GM23338 (cell line): Measurements from ENCODE around the gene GATAD2A. TPM values are rescaled to one million over a fixed set of nuclear protein-coding genes. Genes with fewer than 3 reads are reported as not detected.
A peak's percentile ranks its signal among the peaks of the same experiment; 100 is the strongest.

Experiments
- ATAC-seq: fragments of 200-7000 bp; cut with Tn5 transposase; 3 replicates; pipeline ENCODE4 v1.9.1; 2020
- DNase-seq: peaks from one replicate; pipeline ENCODE4 v3.0.0-alpha.2; 2015; ENCODE audit warnings: low spot score
- H2AFZ ChIP-seq: fragments of 200-600 bp; sonication (generic); 2 replicates; pipeline ENCODE4 v1.8.0; 2016; ENCODE audit warnings: antibody characterized with exemption, mild to moderate bottlenecking, moderate library complexity
- H3F3A ChIP-seq: fragments of 200-600 bp; sonication (generic); replicated peaks from 2 replicates; pipeline ENCODE4 v1.8.0; 2017; ENCODE audit warnings: antibody characterized with exemption, mixed run types, low read depth
- H3K27ac ChIP-seq: fragments of 200-600 bp; sonication (generic); 2 replicates; pipeline ENCODE4 v1.6.1; 2016; ENCODE audit warnings: low read depth
- H3K27me3 ChIP-seq: fragments of 200-600 bp; sonication (generic); 2 replicates; pipeline ENCODE4 v1.8.0; 2016; ENCODE audit warnings: mild to moderate bottlenecking, mixed run types, moderate library complexity; ENCODE audit not compliant: insufficient read depth
- H3K36me3 ChIP-seq: fragments of 200-600 bp; sonication (generic); 2 replicates; pipeline ENCODE4 v1.8.0; 2016; ENCODE audit warnings: mild to moderate bottlenecking; ENCODE audit not compliant: insufficient read depth
- H3K4me1 ChIP-seq: fragments of 200-600 bp; sonication (generic); 2 replicates; pipeline ENCODE4 v1.8.0; 2016; ENCODE audit warnings: mild to moderate bottlenecking, moderate library complexity; ENCODE audit not compliant: insufficient read depth
- H3K4me2 ChIP-seq: fragments of 200-600 bp; sonication (generic); 2 replicates; pipeline ENCODE4 v1.7.1; 2017; ENCODE audit warnings: mixed run types
- H3K4me3 ChIP-seq: fragments of 200-600 bp; sonication (generic); 2 replicates; pipeline ENCODE4 v1.6.1; 2016; ENCODE audit warnings: mixed run types
- H3K79me2 ChIP-seq: fragments of 200-600 bp; sonication (generic); replicated peaks from 2 replicates; pipeline ENCODE4 v1.8.0; 2017; ENCODE audit warnings: mild to moderate bottlenecking; ENCODE audit not compliant: insufficient read depth
- H3K9me2 ChIP-seq: fragments of 200-600 bp; sonication (generic); 2 replicates; pipeline ENCODE4 v1.8.0; 2017; ENCODE audit not compliant: insufficient read depth
- H4K20me1 ChIP-seq: fragments of 200-600 bp; sonication (generic); replicated peaks from 2 replicates; pipeline ENCODE4 v1.8.0; 2017; ENCODE audit warnings: mild to moderate bottlenecking; ENCODE audit not compliant: insufficient read depth
- H3K27ac Mint-ChIP-seq: 2 replicates; pipeline ENCODE4 v1.8.0; 2020; ENCODE audit warnings: inconsistent platforms, mild to moderate bottlenecking, moderate library complexity, mixed read lengths
- H3K27me3 Mint-ChIP-seq: 3 replicates; pipeline ENCODE4 v1.8.0; 2022; ENCODE audit warnings: low read depth, mild to moderate bottlenecking, moderate library complexity, mixed read lengths, inconsistent platforms; ENCODE audit not compliant: insufficient read depth, poor library complexity
- H3K36me3 Mint-ChIP-seq: 3 replicates; pipeline ENCODE4 v1.8.0; 2021; ENCODE audit warnings: low read depth, mild to moderate bottlenecking, inconsistent platforms, moderate library complexity, mixed read lengths
- H3K4me1 Mint-ChIP-seq: 3 replicates; pipeline ENCODE4 v1.8.0; 2020; ENCODE audit warnings: mild to moderate bottlenecking, inconsistent platforms, mixed read lengths
- H3K4me3 Mint-ChIP-seq: 3 replicates; pipeline ENCODE4 v1.8.0; 2021; ENCODE audit warnings: moderate library complexity, mild to moderate bottlenecking, inconsistent platforms, mixed read lengths
- H3K9me3 Mint-ChIP-seq: 3 replicates; pipeline ENCODE4 v1.8.0; 2020; ENCODE audit warnings: moderate library complexity, mild to moderate bottlenecking, inconsistent platforms, mixed read lengths
- CREB1 ChIP-seq: fragments of 250-450 bp; sonication (Bioruptor Pico); IDR thresholded peaks from 2 replicates; pipeline ENCODE4 v1.5.0; 2020; ENCODE audit warnings: low read depth, mild to moderate bottlenecking, moderate library complexity
- EZH2 ChIP-seq: fragments of 200-600 bp; sonication (generic); IDR thresholded peaks from one replicate; pipeline ENCODE4 v1.8.0; 2017; ENCODE audit warnings: antibody characterized with exemption, mild to moderate bottlenecking, low read depth; ENCODE audit not compliant: unreplicated experiment
- JUNB ChIP-seq: IDR thresholded peaks from one replicate; pipeline ENCODE4 v1.6.1; 2016; ENCODE audit warnings: antibody characterized with exemption; ENCODE audit not compliant: unreplicated experiment
- NANOG ChIP-seq: IDR thresholded peaks from 2 replicates; pipeline ENCODE4 v1.6.1; 2016; ENCODE audit warnings: antibody characterized with exemption, borderline replicate concordance
- POLR2AphosphoS5 ChIP-seq: IDR thresholded peaks from 2 replicates; pipeline ENCODE4 v1.6.1; 2016; ENCODE audit warnings: antibody characterized with exemption, low read depth
- STAT1 ChIP-seq: IDR thresholded peaks from one replicate; pipeline ENCODE4 v1.6.1; 2016; ENCODE audit warnings: antibody characterized with exemption; ENCODE audit not compliant: unreplicated experiment
- ZNF114 ChIP-seq: fragments of 250-450 bp; sonication (Bioruptor Pico); IDR thresholded peaks from 2 replicates; pipeline ENCODE4 v1.5.0; 2020; ENCODE audit warnings: mild to moderate bottlenecking, moderate library complexity
- polyA plus RNA-seq: library from polyadenylated mRNA; unstranded; fragments of >200 nt; fragmentation: Nextera tagmentation; extraction: Ambion mirVana; gene quantifications from 2 replicates; pipeline ENCODE4 v1.2.1, GENCODE V29; 2016
- total RNA-seq: library from RNA; depleted of rRNA; stranded (reverse); fragments of >200 nt; shearing (Covaris generic); gene quantifications from 2 replicates; pipeline ENCODE4 v1.2.3, GENCODE V29; 2014
- TF ChIP-seq, protein P1 (sequence below): IDR thresholded peaks from one replicate; pipeline ENCODE4 v1.6.1; 2018; ENCODE audit warnings: antibody characterized with exemption; ENCODE audit not compliant: unreplicated experiment
- TF ChIP-seq, protein P2 (sequence below), 2 experiments: fragments of 200-600 bp in 1 of 2; sonication (generic) in 1 of 2; conservative IDR thresholded peaks; 2 replicates each; pipeline versions ENCODE4 v1.5.1 to v1.6.1; 2016 to 2017; ENCODE audit warnings: antibody characterized with exemption in 2 of 2, low read depth in 2 of 2, mild to moderate bottlenecking in 2 of 2, moderate library complexity in 1 of 2

GATAD2A gene
- total and polyA plus RNA-seq, 2 experiments from 2014 or later: 40.0 to 151 TPM

DNA sequence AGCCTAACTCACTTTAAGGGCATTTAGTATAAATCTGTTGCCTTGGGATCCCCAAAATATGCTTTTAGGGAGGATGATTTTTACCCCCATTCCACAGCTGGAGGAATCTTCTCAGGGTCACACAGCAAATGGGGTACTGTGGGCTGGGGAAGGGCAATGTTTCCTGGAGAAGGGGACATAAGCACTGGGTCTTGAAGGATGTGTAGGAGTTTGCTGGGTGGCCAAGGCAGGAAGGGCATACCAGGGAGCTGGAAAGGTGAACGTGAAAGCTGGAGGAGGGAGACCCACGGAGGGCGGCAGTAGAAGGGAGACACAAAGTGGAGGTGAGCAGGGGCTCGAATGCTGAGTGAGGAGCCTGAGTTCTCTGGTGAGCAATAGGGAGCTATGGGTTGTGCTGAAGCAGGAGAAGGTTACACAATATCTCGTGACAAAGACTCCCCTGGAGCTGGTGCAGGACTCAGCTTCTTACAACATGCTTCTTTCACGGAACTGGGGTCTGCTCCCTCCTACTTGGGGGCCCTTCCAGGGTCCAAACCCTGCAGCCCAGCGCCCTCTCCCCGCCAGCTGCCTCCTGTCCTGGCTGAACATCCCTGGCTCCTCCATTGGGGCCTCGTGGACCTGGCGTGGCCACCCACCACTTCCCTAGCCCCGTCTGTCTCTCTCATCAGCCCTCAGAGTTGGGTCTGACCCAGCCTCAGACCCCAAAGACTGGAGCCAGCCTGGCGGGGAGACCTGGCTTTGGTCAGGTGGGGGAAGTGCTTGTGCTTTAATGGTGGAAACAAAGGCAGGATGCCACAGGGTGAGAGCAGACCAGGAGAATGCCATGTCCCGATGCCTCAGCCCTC lies 143.7 kb downstream of the GATAD2A start:
- H4K20me1 ChIP-seq: no peaks in the 10 kb centered on the region
- Mint-ChIP-seq H3K27me3 (peaks cover 11% of the 10 kb centered on the region), H3K4me3 (no peak overlapping the region)

DNA sequence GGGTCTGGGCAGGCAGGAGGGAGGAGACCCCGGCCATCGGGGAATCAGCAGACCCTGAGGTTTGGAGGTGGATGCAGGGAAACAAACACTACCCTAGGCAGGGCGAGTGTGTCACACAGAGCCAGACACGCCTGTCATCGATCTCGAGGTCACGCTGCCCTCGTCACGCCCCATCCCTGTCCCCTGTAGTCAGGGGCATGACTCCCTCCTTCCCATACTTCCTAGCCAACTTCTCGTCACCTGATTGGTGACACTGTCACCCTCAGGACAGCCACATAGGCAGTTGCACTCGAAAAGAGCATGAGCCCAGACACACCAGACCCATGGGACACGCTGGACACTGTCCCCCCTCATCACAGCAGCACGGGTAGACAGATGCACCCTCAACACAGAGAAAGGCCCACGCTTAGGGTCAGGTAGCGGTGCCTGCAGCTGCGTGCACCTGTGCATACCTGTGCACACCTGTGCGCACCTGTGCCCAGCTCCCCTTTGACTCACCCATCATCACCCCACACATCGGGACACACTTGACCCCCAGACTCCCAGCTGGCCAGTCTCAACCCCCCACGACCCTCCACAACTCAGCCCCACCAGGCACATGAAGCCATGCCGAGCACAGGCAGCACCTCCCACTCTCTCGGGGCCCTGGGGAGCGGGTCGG lies 144.5 kb downstream of the GATAD2A start:
- no peak overlapping the region for H2AFZ ChIP-seq
- H3K27me3 Mint-ChIP-seq: peaks cover 11% of the 10 kb centered on the region
- no peak overlapping the region for H3K4me2 ChIP-seq
- no peaks in the 10 kb centered on the region for H3K4me1 ChIP-seq
- no peaks in the 10 kb centered on the region for H3K27me3 ChIP-seq
- no peak overlapping the region for H3K4me3 ChIP-seq
- peaks cover 7% of the 10 kb centered on the region; the same call in 1 of the 2 replicates for H3F3A ChIP-seq
- no peak overlapping the region for H3K4me3 Mint-ChIP-seq
- no peaks in the 10 kb centered on the region for H4K20me1 ChIP-seq
- no peaks in the 10 kb centered on the region; the same call in 1 of the 3 replicates for H3K9me3 Mint-ChIP-seq
- no peaks in the 10 kb centered on the region for H3K36me3 ChIP-seq
- no peaks in the 10 kb centered on the region for H3K79me2 ChIP-seq
- H3K4me1 Mint-ChIP-seq: peaks cover 6% of the 10 kb centered on the region; the same call in 1 of the 3 replicates
- no peak for ATAC-seq
- no peak for DNase-seq
- no peaks in the 10 kb centered on the region; the same call in 2 of the 3 replicates for H3K36me3 Mint-ChIP-seq
- H3K27ac Mint-ChIP-seq: 0 out of 2 replicates have a peak overlapping the region, but pooled peaks have one; percentile 14
- H3K27ac ChIP-seq: no peak overlapping the region
- no peaks in the 10 kb centered on the region for H3K9me2 ChIP-seq
- TF ChIP-seq NANOG: no peak
- TF ChIP-seq STAT1: no peak
- TF ChIP-seq POLR2AphosphoS5: no peak
- no peak for TF ChIP-seq CREB1 (CRISPR knock-in tag)
- TF ChIP-seq, protein P1, sequence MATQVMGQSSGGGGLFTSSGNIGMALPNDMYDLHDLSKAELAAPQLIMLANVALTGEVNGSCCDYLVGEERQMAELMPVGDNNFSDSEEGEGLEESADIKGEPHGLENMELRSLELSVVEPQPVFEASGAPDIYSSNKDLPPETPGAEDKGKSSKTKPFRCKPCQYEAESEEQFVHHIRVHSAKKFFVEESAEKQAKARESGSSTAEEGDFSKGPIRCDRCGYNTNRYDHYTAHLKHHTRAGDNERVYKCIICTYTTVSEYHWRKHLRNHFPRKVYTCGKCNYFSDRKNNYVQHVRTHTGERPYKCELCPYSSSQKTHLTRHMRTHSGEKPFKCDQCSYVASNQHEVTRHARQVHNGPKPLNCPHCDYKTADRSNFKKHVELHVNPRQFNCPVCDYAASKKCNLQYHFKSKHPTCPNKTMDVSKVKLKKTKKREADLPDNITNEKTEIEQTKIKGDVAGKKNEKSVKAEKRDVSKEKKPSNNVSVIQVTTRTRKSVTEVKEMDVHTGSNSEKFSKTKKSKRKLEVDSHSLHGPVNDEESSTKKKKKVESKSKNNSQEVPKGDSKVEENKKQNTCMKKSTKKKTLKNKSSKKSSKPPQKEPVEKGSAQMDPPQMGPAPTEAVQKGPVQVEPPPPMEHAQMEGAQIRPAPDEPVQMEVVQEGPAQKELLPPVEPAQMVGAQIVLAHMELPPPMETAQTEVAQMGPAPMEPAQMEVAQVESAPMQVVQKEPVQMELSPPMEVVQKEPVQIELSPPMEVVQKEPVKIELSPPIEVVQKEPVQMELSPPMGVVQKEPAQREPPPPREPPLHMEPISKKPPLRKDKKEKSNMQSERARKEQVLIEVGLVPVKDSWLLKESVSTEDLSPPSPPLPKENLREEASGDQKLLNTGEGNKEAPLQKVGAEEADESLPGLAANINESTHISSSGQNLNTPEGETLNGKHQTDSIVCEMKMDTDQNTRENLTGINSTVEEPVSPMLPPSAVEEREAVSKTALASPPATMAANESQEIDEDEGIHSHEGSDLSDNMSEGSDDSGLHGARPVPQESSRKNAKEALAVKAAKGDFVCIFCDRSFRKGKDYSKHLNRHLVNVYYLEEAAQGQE: no peak
- TF ChIP-seq, protein P2, sequence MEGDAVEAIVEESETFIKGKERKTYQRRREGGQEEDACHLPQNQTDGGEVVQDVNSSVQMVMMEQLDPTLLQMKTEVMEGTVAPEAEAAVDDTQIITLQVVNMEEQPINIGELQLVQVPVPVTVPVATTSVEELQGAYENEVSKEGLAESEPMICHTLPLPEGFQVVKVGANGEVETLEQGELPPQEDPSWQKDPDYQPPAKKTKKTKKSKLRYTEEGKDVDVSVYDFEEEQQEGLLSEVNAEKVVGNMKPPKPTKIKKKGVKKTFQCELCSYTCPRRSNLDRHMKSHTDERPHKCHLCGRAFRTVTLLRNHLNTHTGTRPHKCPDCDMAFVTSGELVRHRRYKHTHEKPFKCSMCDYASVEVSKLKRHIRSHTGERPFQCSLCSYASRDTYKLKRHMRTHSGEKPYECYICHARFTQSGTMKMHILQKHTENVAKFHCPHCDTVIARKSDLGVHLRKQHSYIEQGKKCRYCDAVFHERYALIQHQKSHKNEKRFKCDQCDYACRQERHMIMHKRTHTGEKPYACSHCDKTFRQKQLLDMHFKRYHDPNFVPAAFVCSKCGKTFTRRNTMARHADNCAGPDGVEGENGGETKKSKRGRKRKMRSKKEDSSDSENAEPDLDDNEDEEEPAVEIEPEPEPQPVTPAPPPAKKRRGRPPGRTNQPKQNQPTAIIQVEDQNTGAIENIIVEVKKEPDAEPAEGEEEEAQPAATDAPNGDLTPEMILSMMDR (conservative IDR thresholded peaks at IDR 0.05; ENCODE audit: low read depth in 2 of 2): no peak

More for the DNA sequence above, 143.7 kb downstream of the GATAD2A start:
- Histone ChIP-seq H3K27me3 (no peaks in the 10 kb centered on the region), H2AFZ (no peak overlapping the region), H3F3A (peaks cover 7% of the 10 kb centered on the region; the same call in 1 of the 2 replicates), H3K4me1 (no peaks in the 10 kb centered on the region), H3K27ac (no peak overlapping the region), H3K9me2 (no peaks in the 10 kb centered on the region), H3K79me2 (no peaks in the 10 kb centered on the region), H3K36me3 (no peaks in the 10 kb centered on the region), H3K4me3 (no peak overlapping the region), H3K4me2 (no peak overlapping the region)
- Mint-ChIP-seq H3K9me3 (no peaks in the 10 kb centered on the region; the same call in 1 of the 3 replicates), H3K36me3 (no peaks in the 10 kb centered on the region; the same call in 2 of the 3 replicates), H3K27ac (no peak overlapping the region), H3K4me1 (peaks cover 6% of the 10 kb centered on the region; the same call in 1 of the 3 replicates)
- ATAC-seq (no peak), DNase-seq (no peak)
- TF ChIP-seq ZNF114 (CRISPR knock-in tag): no peak
- no peak for TF ChIP-seq EZH2
- TF ChIP-seq STAT1: no peak
- TF ChIP-seq, protein P2 (conservative IDR thresholded peaks at IDR 0.05; ENCODE audit: low read depth in 2 of 2): no peak
- TF ChIP-seq JUNB: no peak
